ENCODE data around the gene TACR2.

Gene TACR2

DNA sequence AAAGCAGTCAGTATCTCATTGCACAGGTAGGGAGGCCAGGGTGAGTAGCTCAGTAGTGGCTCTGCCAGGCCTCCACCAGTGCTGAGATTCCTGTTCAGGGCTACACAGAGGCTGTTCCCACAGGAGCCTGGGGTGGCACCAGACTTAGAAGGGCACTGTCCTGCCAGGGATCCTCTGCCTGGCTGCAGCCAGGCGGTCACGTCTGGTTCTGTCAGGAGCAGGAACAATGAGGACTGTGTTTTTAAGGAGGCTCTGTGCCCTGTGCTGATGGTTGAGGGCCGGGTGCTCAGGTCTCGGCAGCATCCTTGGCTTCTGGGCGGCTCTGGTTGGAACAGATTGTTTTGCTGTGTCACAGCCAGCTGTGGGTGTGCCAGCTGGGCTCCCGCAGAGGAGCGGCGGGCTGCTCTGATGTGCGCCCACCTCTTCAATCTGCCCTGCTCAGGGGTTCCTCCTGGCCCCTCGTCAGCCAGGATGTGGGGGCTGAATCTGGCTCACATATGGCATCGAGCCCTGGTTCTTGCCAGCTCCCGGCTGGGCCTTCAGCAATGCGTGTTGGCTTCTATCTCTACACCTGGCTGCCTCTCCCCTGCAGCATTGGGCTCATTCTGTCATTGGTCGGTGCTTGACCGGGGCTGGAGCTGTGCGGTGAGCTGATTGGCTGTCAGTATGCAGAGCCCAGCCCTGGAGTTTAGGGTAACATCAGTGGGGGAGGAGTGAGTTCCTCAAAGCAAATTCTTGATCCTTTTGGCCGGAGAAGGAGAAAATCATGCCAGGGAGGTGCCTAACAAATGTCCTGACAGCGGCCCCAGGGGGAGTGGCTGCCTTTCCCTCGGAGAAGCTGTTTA is 41.2 kb downstream of the TACR2 start:
- Mint-ChIP-seq H3K4me1 (peaks cover 4% of the 10 kb centered on the region), H3K4me3 (no peak overlapping the region), H3K27ac (peak overlapping the region; percentile 21), H3K27me3 (no peaks in the 10 kb centered on the region), H3K9me3 (no peaks in the 10 kb centered on the region), H3K36me3 (peaks cover 61% of the 10 kb centered on the region)
- DNase-seq: no peak
- CTCF ChIA-PET: no interaction called here

DNA sequence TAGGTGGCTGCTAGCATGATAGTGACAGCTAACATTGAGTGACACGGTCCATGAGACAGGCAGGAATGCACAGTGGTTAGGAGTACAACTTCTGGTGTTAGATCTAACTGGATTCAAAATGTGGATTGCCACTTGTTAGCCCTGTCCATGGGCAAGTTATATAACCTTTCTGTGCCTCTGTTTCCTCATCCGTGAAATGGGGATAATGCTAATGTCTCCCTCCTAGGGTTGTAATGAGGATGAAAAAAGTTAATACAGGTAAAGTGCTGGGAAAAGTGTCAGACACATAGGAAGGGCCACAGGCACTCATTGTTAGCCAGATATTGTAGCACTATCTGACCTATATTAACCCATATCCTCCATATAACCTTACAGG is 41.8 kb downstream of the TACR2 start:
- Mint-ChIP-seq H3K9me3 (no peaks in the 10 kb centered on the region), H3K27me3 (no peaks in the 10 kb centered on the region), H3K4me1 (peaks cover 4% of the 10 kb centered on the region), H3K27ac (peak overlapping the region; percentile 21), H3K36me3 (peaks cover 62% of the 10 kb centered on the region), H3K4me3 (no peak overlapping the region)
- no peak for DNase-seq
- CTCF ChIA-PET: no interaction called here

DNA sequence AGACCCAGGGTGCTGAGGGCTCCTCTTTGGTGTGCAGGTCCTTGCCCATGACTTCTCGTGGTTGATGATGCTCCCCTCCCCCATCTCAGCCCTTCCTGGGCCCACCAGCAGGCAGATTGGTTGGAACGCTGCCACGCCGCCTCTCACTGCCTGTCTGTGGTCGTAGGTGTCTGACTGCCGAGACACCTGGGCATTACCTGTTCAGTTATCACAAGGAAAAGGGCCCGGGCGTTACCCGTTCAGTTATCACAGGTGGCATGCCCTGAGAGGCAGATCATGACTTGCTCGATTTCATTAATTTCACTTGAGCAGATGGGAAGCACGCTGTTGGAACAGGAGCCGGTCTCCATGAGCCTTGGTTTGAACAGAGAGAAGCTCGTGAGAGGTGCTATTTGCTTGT is 42.5 kb downstream of the TACR2 start:
- Mint-ChIP-seq H3K9me3 (no peaks in the 10 kb centered on the region), H3K36me3 (peaks cover 60% of the 10 kb centered on the region), H3K27me3 (no peaks in the 10 kb centered on the region), H3K4me3 (no peak overlapping the region), H3K4me1 (peaks cover 4% of the 10 kb centered on the region), H3K27ac (no peak overlapping the region)
- no peak for DNase-seq
- CTCF ChIA-PET: no interaction called here

DNA sequence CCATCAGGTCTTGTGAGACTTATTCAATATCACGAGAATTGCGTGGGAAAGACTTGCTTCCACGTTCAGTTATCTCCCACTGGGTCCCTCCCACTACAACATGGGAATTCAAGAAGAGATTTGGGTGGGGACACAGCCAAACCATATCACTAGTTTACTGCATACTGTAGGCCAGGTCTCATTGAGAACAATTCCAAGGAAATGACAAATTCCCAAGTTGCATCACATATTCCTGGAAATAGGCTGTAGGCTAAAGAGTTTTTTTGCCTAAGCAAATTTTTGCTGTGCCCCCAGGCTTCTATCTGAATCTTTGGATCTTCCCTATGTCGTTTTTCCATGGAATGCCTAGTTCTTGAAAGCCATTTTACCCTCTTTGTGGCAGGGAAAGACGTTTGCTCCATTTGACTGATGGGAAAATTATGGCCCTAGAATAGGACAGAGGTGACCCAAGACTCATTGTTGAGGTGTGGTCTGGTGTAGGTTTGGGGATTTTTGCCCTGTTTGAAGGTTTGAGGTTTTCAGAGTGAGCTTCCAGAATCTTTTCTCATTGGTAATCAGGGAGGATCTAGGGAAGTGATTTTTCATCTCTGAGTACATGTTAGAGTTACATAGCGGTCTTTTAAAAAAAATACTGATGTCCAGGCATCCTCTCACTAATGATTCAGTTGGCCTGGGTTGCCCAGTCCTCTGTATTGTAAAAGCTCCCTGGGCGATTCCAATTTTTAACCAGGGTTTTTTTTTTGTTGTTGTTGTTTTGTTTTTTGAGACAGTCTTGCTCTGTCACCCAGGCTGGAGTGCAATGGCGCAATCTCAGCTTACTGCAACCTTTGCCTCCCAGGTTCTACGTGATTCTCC is 44.4 kb downstream of the TACR2 start:
- no peak overlapping the region for H3K27ac Mint-ChIP-seq
- no peak overlapping the region for H3K4me3 Mint-ChIP-seq
- H3K4me1 Mint-ChIP-seq: peaks cover 2% of the 10 kb centered on the region
- no peaks in the 10 kb centered on the region for H3K9me3 Mint-ChIP-seq
- CTCF ChIA-PET: interaction anchor here (0.7 to 1.2 kb wide), 2 partner anchors 9 to 13 kb away, joined by 3 to 4 read pairs; no protein-coding TSS in a partner anchor
- peaks cover 57% of the 10 kb centered on the region for H3K36me3 Mint-ChIP-seq
- no peaks in the 10 kb centered on the region for H3K27me3 Mint-ChIP-seq
- no peak for DNase-seq

DNA sequence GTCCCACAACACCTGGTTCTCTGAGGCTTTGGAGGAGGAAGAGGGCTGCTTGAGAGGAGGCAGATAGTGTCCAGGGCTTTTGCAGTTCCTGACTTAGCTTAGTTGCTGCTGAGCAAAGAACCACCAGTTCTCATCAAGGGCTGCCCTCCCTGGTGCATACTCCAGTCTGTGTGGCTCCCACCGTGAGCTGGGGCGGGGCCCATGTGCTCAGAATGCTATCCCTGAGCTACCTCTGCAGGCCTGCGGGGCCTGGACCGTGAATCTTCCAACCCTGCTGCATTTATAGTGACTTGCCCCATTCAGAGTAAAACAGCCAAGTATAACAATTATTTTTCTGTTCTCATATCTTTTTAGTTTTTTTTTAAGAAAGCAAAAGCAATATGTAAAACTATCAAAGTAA is 49.2 kb downstream of the TACR2 start:
- H3K4me1 Mint-ChIP-seq: peaks cover 27% of the 10 kb centered on the region
- H3K36me3 Mint-ChIP-seq: peaks cover 59% of the 10 kb centered on the region
- no peak overlapping the region for H3K27ac Mint-ChIP-seq
- DNase-seq: no peak
- CTCF ChIA-PET: interaction anchor here (1.0 kb wide), 1 partner anchor 48 kb away, joined by 3 read pairs; no protein-coding TSS in a partner anchor
- no peak overlapping the region for H3K4me3 Mint-ChIP-seq
- no peaks in the 10 kb centered on the region for H3K9me3 Mint-ChIP-seq
- H3K27me3 Mint-ChIP-seq: no peaks in the 10 kb centered on the region

DNA sequence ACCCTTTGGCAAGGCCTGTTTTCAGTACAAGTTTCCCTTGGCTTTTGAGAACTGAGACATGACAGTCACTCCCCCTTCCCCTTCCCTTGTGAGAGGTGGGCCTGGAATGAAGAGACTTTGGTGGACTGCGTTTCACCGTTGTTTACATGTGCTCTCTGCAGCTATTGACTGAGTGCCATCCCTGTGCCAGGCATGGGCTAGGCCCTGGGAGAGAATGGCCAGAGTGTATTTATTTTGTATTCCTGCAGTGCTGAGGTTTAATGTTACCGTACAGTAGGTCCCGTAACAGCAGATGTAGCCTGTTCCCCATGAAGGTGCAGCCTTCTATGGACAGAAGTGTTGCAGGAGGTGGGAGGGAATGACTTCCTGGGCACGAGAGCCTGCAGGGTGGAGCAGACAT is 50.0 kb downstream of the TACR2 start:
- no peaks in the 10 kb centered on the region for H3K9me3 Mint-ChIP-seq
- peaks cover 53% of the 10 kb centered on the region for H3K36me3 Mint-ChIP-seq

DNA sequence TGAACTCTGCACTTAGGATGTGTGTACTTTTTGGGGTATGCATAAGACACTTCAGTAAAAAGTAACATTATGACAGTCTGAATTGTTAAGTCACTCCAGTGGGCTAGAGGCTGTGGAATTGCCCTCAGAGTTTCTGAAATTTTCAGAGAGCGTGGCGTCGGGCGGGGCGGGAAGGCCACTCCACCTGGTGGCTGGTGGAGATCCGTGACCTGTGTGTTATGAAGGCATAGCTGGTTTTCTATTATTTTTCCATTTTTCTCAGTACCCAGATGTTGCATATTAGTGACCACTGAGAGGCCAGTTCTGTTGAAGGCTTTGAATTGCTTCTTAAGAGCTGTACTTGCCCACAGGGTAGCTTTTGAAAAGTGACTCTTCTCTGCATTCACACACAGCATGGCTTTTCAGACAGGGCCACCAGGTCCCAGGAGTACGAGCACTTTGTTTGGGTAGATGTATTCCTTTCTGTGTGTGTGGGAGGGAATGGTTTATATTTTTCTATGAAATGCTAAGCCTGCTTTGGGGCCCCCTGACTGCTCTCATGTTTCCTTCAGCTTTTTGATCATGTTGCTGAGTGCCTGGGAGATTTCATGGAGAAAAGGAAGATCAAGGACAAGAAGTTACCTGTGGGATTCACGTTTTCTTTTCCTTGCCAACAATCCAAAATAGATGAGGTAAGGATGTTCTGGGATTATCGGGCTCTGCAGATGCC is 52.3 kb downstream of the TACR2 start:
- peaks cover 55% of the 10 kb centered on the region for H3K4me1 Mint-ChIP-seq
- H3K9me3 Mint-ChIP-seq: no peaks in the 10 kb centered on the region
- CTCF ChIA-PET: interaction anchor here (1.4 kb wide), 1 partner anchor 8 kb away, joined by 4 read pairs; no protein-coding TSS in a partner anchor
- no peak for DNase-seq
- no peak overlapping the region for H3K4me3 Mint-ChIP-seq
- peak overlapping the region; percentile 16 for H3K27ac Mint-ChIP-seq
- H3K27me3 Mint-ChIP-seq: no peaks in the 10 kb centered on the region
- peaks cover 49% of the 10 kb centered on the region for H3K36me3 Mint-ChIP-seq

More for the DNA sequence above, 50.0 kb downstream of the TACR2 start:
- Mint-ChIP-seq H3K27me3 (no peaks in the 10 kb centered on the region), H3K4me3 (no peak overlapping the region), H3K4me1 (peaks cover 34% of the 10 kb centered on the region), H3K27ac (no peak overlapping the region)
- no peak for DNase-seq
- CTCF ChIA-PET: no interaction called here

DNA sequence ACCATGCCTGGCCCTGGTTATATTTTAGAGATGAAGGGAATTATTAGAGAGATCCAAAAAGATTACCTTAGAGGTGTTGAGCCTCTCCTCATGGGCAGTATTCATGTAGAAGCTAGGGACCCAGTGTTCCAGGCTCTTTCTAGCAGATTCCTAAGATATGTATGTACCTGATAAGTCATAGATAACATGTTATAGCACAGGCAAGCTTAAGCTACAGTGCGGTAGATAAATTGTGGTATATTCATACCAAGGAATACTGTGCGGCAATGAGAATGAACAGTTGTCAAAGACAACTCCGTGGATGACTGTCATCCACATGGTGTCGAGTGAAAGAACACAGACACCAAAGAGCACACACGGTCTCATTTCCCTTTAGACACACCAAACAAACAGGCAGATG is 53.1 kb downstream of the TACR2 start:
- DNase-seq: no peak
- H3K27ac Mint-ChIP-seq: peak overlapping the region; percentile 16
- peaks cover 44% of the 10 kb centered on the region for H3K36me3 Mint-ChIP-seq
- no peaks in the 10 kb centered on the region for H3K9me3 Mint-ChIP-seq
- H3K4me3 Mint-ChIP-seq: no peak overlapping the region
- peaks cover 62% of the 10 kb centered on the region for H3K4me1 Mint-ChIP-seq
- CTCF ChIA-PET: interaction anchor here (1.4 kb wide), 1 partner anchor 9 kb away, joined by 4 read pairs; no protein-coding TSS in a partner anchor
- no peaks in the 10 kb centered on the region for H3K27me3 Mint-ChIP-seq

DNA sequence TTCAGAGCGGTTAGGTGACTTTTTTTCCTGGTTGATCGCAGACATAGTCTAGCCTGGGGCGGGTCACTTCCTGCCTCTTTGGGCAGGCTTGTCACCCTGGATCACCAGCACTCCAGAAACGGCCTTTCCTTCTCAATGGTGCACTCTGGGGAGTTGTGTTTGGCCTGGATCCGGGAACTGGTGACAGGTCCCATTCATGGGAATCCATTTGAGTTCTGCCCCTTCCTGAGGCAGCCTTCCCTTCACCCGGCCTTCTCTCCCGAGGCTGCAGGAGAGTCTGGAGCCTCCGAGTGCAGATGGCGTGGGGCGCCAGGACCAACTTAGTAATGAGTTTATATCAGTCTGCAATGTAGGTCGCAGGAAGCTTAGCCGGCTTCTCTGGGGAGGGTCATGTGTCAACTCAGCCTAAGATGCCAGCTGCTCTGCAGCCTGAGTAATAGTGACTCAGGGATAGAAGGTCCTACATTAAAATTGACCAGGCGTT is 54.2 kb downstream of the TACR2 start:
- no peaks in the 10 kb centered on the region for H3K27me3 Mint-ChIP-seq
- CTCF ChIA-PET: no interaction called here
- H3K9me3 Mint-ChIP-seq: no peaks in the 10 kb centered on the region
- no peak overlapping the region for H3K4me3 Mint-ChIP-seq
- DNase-seq: peak; percentile 35
- H3K27ac Mint-ChIP-seq: peak overlapping the region; percentile 73
- H3K4me1 Mint-ChIP-seq: peaks cover 74% of the 10 kb centered on the region
- H3K36me3 Mint-ChIP-seq: peaks cover 44% of the 10 kb centered on the region

DNA sequence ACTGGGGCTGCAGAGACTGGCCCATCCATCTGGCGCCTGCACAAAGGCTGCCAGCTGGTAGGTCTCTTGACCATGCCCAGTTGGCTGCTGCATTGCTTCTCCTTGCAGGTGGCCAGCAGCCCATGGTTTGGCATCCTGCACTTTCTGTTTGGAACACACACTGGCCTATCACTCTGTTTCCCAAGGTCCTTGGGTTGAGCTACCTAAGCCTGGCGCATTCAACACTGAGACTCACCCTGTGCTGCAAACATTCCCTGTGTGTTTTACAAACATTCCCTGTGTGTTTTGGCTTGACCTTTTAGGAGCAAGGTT is 55.5 kb downstream of the TACR2 start:
- H3K4me1 Mint-ChIP-seq: peaks cover 74% of the 10 kb centered on the region
- peak overlapping the region; percentile 88 for H3K27ac Mint-ChIP-seq
- peaks cover 38% of the 10 kb centered on the region for H3K36me3 Mint-ChIP-seq

DNA sequence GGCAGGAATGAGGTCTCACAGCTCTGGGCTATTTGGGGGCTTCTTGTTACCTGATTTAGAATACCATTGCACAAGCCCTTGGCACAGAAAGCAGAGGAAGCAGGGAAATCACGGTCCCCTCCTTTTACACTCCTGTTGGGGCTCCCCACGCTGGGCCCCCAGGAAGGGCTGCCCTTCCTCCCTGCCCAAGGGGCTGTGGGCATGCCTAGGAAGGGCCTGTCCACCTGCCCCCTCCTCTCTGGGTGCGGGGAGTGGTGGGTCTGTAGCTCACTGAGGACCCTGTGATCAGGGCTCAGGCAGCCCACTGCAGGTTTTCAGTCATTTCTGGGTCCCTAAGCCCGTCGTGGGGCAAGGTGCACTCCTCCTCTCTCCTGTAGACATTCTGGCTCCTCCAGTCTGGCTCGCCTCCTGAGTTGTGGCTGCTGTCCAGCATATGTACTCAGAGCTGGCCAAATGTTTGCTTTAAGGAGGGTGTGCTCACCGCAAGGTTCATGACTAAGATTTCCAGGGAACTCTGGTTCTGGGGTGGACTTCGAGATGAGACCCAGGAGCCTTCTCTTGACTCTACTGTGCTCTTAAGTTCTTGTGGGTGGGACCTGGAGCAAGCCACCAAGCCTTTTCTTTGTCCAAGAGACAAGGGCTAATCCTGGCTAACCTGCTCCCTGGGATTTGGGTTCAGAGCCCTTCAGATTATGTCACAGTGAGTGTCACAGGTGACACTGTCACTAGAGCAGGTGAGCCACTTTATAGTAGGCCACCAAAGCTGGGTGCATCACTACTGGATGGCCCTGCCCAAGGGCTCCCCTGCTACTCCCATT is 56.0 kb downstream of the TACR2 start:
- peaks cover 74% of the 10 kb centered on the region for H3K4me1 Mint-ChIP-seq
- no peaks in the 10 kb centered on the region for H3K27me3 Mint-ChIP-seq
- peak overlapping the region; percentile 88 for H3K27ac Mint-ChIP-seq
- CTCF ChIA-PET: no interaction called here
- no peak for DNase-seq
- no peaks in the 10 kb centered on the region for H3K9me3 Mint-ChIP-seq
- peaks cover 39% of the 10 kb centered on the region for H3K36me3 Mint-ChIP-seq
- H3K4me3 Mint-ChIP-seq: no peak overlapping the region

More for the DNA sequence above, 55.5 kb downstream of the TACR2 start:
- Mint-ChIP-seq H3K27me3 (no peaks in the 10 kb centered on the region), H3K4me3 (no peak overlapping the region), H3K9me3 (no peaks in the 10 kb centered on the region)
- CTCF ChIA-PET: no interaction called here
- no peak for DNase-seq

DNA sequence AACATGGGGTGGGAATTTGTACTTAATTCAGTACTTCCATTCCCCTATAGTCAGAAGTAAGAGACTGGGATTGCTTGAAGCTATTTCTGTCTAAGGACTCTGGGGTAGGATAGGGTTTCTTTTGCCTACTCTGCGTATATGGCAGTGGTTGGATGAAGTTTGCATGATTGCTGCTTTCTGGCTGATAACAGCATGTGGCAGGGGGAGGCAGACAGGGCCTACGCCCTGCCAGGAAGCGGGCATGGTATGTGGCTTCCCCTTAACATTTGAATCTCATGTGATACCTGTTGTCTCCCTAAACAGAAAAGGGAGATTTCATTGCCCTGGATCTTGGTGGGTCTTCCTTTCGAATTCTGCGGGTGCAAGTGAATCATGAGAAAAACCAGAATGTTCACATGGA is 57.1 kb downstream of the TACR2 start:
- no peaks in the 10 kb centered on the region for H3K9me3 Mint-ChIP-seq
- DNase-seq: peak; percentile 66
- H3K36me3 Mint-ChIP-seq: peaks cover 34% of the 10 kb centered on the region
- CTCF ChIA-PET: no interaction called here
- H3K4me3 Mint-ChIP-seq: peak overlapping the region; percentile 24
- H3K27me3 Mint-ChIP-seq: no peaks in the 10 kb centered on the region
- H3K27ac Mint-ChIP-seq: peak overlapping the region; percentile 82
- H3K4me1 Mint-ChIP-seq: peaks cover 68% of the 10 kb centered on the region

DNA sequence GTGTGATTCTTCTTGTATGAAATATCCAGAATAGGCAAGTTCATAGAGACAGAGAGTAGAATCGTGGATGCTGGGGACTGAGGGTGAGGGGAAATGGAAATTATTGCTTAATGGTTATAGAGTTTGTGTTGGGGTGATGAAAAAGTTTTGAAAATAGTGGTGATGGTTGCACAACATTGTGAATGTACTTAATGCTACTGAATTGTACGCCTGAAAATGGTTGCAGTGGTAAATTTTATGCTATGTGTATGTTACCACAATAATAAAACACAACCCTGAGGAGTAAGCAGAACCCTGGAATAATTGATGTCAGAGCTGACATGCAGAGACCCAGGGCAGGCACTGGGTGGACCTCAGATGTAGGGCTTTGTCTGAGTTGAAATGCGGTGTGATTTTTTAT is 57.6 kb downstream of the TACR2 start:
- H3K27ac Mint-ChIP-seq: peak overlapping the region; percentile 82
- peaks cover 66% of the 10 kb centered on the region for H3K4me1 Mint-ChIP-seq
- no peaks in the 10 kb centered on the region for H3K9me3 Mint-ChIP-seq
- no peak for DNase-seq
- no peaks in the 10 kb centered on the region for H3K27me3 Mint-ChIP-seq
- CTCF ChIA-PET: no interaction called here
- H3K36me3 Mint-ChIP-seq: peaks cover 34% of the 10 kb centered on the region
- H3K4me3 Mint-ChIP-seq: peak overlapping the region; percentile 4

All from activated naive CD4-positive, alpha-beta T cell treated with anti-CD3 and anti-CD28 coated beads, Interleukin-2, amount 10 ng/mL, durations not matched to agents 7 days and 5 days (primary cell).